Tibial artery (tissue), 4 donors: Measurements from ENCODE around the gene MDFIC.

Source experiments
- DNase-seq, 2 donors: peaks; one replicate each; pipeline ENCODE4 v3.0.0-alpha.2; 2019
- H3K27ac ChIP-seq, 2 donors: fragments of 200-600 bp; sonication (generic) in 1 of 2; 1 replicate in 1 of 2; 2 replicates in 1 of 2; pipeline ENCODE4 v1.5.1; 2018 to 2019; ENCODE audit warnings: mild to moderate bottlenecking in 1 of 2
- H3K27me3 ChIP-seq, 2 donors: fragments of 200-600 bp; sonication (generic) in 1 of 2; one replicate each; pipeline versions ENCODE4 v1.5.1 to v1.6.0; 2016 to 2019
- H3K36me3 ChIP-seq, 3 donors: fragments of 200-600 bp; sonication (generic) in 2 of 3; one replicate each; pipeline ENCODE4 v1.5.1; 2016 to 2019; ENCODE audit warnings: mild to moderate bottlenecking in 2 of 3
- H3K4me1 ChIP-seq, 4 donors: fragments of 200-600 bp; sonication (generic) in 2 of 4; 1 replicate in 3 of 4; 2 replicates in 1 of 4; pipeline ENCODE4 v1.5.1; 2016 to 2019
- H3K4me3 ChIP-seq, 2 donors: fragments of 200-600 bp; sonication (generic) in 1 of 2; 1 replicate in 1 of 2; 2 replicates in 1 of 2; pipeline ENCODE4 v1.5.1; 2018 to 2019; ENCODE audit warnings: mild to moderate bottlenecking in 2 of 2
- H3K9me3 ChIP-seq, 3 donors: fragments of 200-600 bp; sonication (generic) in 1 of 3; one replicate each; pipeline ENCODE4 v1.5.1; 2016 to 2019
- CTCF ChIP-seq, 2 experiments: fragments of 200-600 bp in 1 of 2; fragments of 450-650 bp in 1 of 2; IDR thresholded peaks; one replicate each; pipeline ENCODE4 v1.5.1; 2017 to 2019; ENCODE audit warnings: antibody characterized with exemption in 2 of 2, mild to moderate bottlenecking in 1 of 2, moderate library complexity in 1 of 2
- intact Hi-C: fragments of 100-400 bp; cut with DNase I; formaldehyde crosslinking; loops from one replicate; pipeline ENCODE4 v1.15.0; 2023; ENCODE audit warnings: low total_unique reads

Gene MDFIC

GRCh38 chr7:114986190-114987180, 64.6 kb downstream of the MDFIC start:
- TF ChIP-seq CTCF (IDR thresholded peaks at IDR 0.05), result no peak
- Histone ChIP-seq H3K4me3 (no peak overlapping the region), H3K27me3 (no peaks in the 10 kb centered on the region), H3K9me3 (no peaks in the 10 kb centered on the region), H3K4me1 (peaks cover 0 to 26% (median 1%) of the 10 kb centered on the region in 4 donors), H3K27ac (no peak overlapping the region), H3K36me3 (no peaks in the 10 kb centered on the region)
- no peak for DNase-seq
- intact Hi-C loops, result no loop called here

GRCh38 chr7:114988026-114988425, 66.1 kb downstream of the MDFIC start:
- no peak overlapping the region for H3K4me3 ChIP-seq
- no peaks in the 10 kb centered on the region for H3K9me3 ChIP-seq
- no peaks in the 10 kb centered on the region for H3K27me3 ChIP-seq
- intact Hi-C loops, result no loop called here
- no peak for DNase-seq
- no peaks in the 10 kb centered on the region for H3K36me3 ChIP-seq
- no peak overlapping the region for H3K27ac ChIP-seq
- peaks cover 0 to 26% (median 1%) of the 10 kb centered on the region in 4 donors for H3K4me1 ChIP-seq
- no peak for TF ChIP-seq CTCF (IDR thresholded peaks at IDR 0.05)

GRCh38 chr7:114988755-114989375, 67.0 kb downstream of the MDFIC start:
- Histone ChIP-seq H3K27me3 (no peaks in the 10 kb centered on the region), H3K9me3 (no peaks in the 10 kb centered on the region), H3K27ac (no peak overlapping the region), H3K36me3 (no peaks in the 10 kb centered on the region), H3K4me3 (no peak overlapping the region), H3K4me1 (peaks cover 0 to 26% (median 1%) of the 10 kb centered on the region in 4 donors)
- DNase-seq, result peak in 1 of 2 donors; percentile 39
- intact Hi-C loops, result no loop called here
- TF ChIP-seq CTCF (IDR thresholded peaks at IDR 0.05), result no peak

- TF ChIP-seq CTCF (IDR thresholded peaks at IDR 0.05), result no peak
- Histone ChIP-seq H3K9me3 (no peaks in the 10 kb centered on the region), H3K4me3 (no peak overlapping the region), H3K27ac (no peak overlapping the region), H3K4me1 (peaks cover 0 to 26% (median 1%) of the 10 kb centered on the region in 4 donors), H3K27me3 (no peaks in the 10 kb centered on the region), H3K36me3 (no peaks in the 10 kb centered on the region)
- intact Hi-C loops, result no loop called here
- no peak for DNase-seq
These were observed 67.6 kb downstream of the MDFIC start for GRCh38 chr7:114989531-114989930.

GRCh38 chr7:114997487-114998404, 75.9 kb downstream of the MDFIC start:
- Histone ChIP-seq H3K4me1 (no peaks in the 10 kb centered on the region), H3K27ac (no peak overlapping the region), H3K36me3 (peaks cover 0 to 5% (median 0%) of the 10 kb centered on the region in 3 donors), H3K27me3 (no peaks in the 10 kb centered on the region), H3K4me3 (no peak overlapping the region), H3K9me3 (no peaks in the 10 kb centered on the region)
- intact Hi-C loops, result no loop called here
- TF ChIP-seq CTCF (IDR thresholded peaks at IDR 0.05), result no peak
- DNase-seq, result no peak
